Stimulated activated naive CD4-positive, alpha-beta T cell (primary cell): ENCODE results near the gene IL1F10.
"Not testable (repeated sequence)": the region's sequence is repeated elsewhere in the genome, so short reads cannot be mapped to it uniquely, and the experiment has no call there.

Experiments
- DNase-seq, 6 experiments: peaks; one replicate each; lab custom pipeline; 2025; lab: John Stamatoyannopoulos, UW

Gene IL1F10

DNA sequence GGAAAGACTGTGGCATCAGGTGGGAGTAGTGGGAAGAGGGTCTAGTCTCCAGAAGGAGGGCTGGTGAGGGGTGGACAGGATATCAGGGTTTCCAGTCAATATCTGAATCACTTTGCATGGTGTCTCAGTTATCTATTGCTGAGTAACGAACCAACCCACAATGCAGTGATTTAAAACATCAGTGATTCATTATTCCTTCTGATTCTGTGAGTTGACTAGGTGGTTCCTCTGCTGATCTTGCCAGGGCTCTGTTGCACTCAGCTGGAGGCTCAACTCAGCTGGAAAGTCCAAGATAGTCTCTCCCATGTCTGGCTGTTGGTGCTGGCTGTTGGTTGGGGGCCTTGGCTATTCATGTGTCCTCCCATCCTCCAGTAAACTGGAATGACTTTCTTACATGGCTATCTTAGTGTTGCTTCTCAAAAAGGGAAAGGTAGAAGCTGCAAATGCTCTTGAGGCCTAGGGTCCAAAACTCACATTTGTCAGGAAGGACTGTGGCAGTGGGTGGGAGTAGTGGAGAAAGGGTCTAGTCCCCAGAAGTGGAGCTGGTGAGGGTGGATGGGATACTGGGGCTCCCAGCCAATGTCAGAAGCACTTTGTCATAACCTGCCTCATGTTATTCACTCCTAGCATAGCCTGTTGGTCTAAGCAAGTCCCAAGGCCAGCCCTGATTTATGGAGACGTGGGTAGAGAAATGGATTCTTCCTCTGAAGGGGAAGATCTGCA, 13.9 kb downstream of the IL1F10 start:
- no peak for DNase-seq

DNA sequence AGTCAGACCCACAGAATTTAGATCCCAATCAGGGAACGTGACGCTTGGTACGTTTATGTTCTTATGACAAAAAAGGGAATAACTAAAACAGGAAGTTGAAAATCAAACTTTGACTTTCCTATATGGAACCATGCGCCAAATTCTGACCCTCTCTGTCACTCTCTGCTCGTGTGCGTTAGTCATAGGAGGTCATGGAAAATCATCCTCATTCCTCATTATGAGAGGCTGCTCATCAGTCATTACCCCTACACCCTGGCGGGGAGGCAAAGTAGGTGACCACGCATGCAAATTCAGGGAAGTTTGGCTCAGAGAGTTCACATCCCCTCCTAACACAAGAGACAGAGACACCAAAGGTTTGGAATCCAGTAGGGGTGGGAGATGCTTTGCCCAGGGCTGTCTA, 15.5 kb downstream of the IL1F10 start:
- no peak for DNase-seq

DNA sequence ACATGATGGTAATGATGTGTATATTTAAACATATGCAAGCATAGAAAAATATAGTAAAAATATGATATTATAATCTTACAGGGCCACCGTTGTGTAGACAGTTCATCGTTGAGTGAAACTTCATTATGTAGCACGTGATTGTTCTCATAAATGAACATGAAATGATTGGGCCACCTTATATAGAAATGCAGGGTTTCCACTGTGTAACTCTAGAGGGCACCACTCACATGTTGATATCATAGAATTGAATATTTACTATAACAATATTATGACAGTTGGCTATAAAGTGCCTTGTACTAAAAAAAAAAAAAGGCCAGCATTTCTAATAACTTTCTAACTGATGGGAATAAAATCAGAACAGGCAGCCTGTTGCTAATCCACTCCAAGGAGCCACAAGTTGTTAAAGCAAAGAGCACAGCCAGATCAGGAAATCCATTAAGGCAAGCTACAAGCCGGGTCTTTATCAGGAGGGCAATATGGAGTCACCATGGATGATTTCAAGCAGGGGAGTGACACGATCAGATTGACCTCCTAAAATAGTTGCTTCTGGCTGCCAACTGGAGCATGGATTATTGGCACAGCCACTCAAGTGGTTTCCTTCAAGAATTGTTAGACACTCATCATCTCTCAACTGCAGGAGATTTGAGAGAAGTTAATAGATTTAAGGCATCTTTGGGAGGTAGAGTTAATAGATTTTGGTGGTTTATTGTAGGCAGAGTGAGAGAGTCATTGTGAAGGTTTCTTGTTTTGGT, 16.7 kb downstream of the IL1F10 start:
- peak in 1 of 6 experiments; percentile 6 for DNase-seq

DNA sequence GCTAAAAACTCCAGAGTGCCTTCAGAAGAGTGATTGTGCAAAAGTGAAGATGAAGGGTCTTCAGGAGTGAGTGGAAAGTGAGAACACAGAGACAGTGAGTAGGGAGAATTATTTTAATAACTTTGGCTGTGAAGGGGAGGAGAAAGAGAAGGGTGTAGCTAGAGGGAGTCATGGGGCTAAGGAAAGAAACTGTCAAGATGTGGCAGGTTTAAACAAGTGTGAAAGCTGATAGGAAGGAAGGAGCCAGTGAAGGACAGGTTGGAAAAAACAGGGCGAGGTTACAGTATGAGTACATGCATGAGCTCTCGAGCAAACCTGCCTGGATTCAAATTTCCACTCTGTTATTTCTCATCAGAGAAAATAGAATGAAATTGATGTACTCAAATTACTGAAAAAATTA, 17.8 kb downstream of the IL1F10 start:
- DNase-seq = no peak

DNA sequence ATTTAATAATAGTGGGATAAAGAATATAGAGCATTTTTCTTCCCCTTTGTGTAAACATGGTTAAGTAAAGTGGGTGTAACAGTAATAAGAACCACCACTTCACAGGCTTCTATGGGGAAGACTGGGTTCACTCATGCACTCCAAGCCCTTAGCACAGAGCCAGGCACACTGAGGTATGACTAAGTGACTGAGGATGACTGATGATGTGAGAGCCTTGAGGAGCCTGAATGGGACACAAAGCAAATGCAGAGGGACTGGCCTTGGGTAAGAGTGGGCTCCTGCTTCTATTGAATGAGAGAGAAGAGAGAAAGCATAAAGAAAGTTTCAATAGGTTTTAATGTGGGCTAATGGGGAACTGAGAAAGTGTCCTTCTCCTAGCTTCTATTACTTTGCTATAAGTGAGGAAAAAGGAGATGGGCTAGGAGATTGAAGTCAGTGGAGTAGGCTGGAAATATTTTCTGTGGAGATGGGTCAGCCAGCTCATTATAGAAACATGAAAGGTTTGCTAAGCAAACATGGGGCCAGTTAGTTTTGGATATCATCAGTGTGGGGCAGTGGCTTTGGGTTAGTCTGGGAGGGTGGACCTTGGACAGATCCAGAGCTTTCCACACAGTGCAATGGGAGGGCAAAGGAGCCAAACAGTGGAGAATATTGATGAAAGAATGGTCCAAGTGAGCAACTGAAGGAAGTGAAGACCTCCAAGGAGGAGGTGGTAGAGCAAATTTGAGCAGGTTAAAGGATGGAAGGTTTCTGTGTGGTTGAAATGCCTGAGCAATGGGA, 20.6 kb downstream of the IL1F10 start:
- DNase-seq = no peak

DNA sequence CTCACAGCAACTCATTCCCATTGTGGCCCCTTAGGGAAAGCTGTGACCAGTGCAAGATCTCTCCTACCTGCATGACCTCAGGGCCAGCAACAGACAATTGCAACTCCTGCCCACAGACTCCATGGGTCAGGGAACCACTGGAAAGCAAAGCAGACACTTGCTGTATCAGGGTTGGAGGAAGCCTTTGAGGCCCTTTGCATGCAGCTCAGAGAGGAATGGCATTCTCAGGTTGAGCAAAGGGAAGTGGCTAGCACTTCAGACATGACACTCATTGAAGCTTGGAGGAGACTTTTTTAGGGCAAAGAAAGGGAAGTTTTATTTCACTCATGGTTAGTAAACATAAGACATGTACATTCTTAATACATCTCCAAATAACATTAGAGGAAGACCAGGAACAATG, 22.1 kb downstream of the IL1F10 start:
- DNase-seq = no peak

DNA sequence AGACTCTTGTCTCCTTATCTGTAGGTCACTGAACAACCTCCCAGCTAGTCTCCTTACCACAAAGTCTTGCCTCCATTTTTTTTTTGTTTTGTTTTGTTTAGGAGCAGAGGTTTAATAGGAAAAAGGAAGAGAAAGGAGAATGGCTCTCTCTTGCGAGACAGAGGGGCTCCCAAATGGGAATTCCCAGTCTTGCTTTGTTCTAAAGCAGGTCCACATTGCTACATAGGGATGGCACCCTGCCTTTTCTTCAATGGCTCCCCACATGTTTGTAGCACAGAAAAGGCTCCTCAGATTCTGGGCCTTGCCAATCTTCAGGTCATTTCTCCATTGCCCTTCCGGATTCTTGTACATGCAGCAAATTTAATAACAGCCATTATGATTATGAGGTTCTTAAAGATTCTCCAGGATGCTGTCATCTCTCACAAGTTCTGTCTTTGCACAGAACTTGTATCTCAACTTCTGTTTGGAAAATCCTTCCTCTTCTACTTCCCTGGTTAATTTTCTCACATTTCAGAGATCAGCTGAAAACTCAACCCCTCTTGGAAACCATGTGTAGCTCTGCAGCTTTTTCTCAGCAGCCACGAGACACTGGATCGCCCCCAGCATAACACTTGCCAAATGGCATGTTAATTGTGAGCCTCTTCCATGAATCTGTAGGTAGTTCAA, 23.6 kb downstream of the IL1F10 start:
- DNase-seq = no peak

DNA sequence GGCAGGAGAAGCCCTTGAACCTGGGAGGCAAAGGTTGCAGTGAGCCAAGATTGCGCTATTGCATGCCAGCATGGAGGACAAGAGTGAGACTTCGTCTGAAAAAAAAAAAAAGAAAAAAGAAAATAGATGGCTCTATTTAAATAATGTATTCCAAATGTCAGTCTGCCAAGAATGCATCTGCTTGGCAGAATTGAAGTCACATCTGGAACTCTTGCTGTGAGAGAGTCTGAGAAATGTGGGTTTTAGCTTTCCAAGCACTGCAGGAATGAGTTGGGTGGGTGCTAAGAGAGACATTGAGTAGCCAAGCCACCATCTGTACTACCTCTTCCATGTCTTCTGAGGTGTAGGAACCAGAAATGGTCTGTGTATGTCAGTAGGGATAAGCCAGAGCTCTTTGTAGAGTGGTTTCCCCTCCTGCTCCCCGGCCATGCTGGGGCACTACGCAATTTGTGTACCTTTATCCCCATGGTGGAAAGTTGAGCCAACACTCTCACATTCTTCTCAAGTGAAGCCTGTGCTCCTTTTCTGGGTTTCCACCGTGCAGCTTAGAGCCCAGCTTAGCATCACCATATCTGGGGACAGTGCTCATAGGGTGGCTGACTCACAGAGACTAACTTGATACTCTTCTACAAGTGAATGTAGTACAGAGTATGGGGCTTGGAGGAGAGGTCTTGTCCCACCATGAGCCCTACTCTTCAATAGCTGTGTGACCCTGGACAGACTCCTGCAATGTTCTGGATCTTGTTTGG, 25.3 kb downstream of the IL1F10 start:
- DNase-seq = no peak

DNA sequence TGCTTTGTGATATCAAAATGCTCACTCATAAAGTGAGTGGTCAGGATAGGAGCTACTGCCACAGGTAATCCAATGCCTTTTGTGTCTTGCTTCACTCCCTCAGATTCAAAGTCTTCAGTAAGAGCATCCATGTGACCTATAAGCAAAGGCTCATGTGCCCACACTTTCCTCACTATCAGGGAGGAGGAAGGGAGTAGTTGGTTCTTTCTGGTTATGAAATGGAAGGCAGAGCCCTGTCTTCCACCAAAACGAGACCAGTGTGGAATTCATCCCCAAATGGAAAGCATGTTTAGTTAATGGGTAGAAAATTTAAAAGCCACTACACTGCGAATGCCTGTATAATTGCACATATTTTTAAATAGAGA, 25.8 kb downstream of the IL1F10 start:
- no peak for DNase-seq

DNA sequence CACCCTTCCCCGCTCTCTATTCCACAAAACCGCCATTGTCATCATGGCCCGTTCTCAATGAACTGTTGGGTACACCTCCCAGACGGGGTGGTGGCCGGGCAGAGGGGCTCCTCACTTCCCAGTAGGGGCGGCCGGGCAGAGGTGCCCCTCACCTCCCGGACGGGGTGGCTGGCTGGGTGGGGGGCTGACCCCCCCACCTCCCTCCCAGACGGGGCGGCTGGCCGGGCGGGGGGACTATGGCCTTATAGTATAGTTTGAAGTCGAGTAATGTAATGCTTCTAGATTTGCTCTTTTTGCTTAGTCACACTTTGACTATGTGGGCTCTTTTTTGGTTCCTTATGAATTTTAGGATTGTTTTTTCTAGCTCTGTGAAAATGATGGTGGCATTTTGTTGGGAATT, 28.5 kb downstream of the IL1F10 start:
- not testable (repeated sequence) for DNase-seq

DNA sequence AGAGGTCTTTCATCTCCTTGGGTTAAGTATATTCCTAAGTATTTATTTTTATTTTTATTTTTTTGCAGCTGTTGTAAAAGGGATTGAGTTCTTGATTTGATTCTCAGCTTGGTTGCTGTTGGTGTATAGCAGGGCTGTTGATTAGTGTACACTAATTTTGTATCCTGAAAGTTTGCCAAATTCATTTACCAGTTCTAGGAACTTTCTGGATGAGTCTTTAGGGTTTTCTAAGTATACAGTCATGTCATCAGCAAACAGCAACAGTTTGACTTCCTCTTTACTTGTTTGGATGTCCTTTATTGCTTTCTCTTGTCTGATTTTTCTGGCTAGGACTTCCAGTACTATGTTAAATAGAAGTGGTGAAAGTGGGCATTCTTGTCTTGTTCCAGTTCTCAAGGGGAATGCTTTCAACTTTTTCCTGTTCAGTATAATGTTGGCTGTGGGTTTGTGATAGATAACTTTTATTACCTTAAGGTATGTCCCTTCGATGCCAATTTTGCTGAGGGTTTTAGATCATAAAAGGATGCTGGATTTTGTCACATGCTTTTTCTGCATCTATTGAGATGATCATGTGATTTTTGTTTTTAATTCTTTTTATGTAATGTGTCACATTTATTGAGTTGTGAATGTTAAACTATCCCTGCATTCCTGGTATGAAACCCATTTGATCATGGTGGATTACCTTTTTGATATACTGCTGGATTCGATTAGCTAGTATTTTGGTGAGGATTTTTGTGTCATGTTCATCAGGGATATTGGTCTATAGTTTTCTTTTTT, 29.3 kb downstream of the IL1F10 start:
- not testable (repeated sequence) for DNase-seq

DNA sequence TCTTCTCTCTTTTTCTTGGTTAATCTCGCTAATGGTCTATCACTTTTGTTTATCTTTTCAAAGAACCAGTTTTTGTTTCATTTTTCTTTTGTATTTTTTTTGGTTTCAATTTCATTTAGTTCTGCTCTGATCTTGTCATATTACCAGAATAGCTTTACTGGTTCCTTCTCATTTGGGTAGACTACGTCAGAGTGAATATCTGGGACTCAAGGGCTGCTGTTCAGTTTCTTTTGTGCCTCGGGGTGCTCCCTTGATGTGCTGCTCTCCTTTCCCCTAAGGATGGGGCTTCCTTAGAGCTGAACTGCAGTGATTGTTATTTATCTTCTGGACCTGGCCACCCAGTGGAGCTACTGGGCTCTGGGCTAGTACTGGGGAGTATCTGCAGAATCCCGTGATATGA, 30.3 kb downstream of the IL1F10 start:
- peak in 3 of 6 experiments; percentile 11 to 18 (median 11) for DNase-seq

DNA sequence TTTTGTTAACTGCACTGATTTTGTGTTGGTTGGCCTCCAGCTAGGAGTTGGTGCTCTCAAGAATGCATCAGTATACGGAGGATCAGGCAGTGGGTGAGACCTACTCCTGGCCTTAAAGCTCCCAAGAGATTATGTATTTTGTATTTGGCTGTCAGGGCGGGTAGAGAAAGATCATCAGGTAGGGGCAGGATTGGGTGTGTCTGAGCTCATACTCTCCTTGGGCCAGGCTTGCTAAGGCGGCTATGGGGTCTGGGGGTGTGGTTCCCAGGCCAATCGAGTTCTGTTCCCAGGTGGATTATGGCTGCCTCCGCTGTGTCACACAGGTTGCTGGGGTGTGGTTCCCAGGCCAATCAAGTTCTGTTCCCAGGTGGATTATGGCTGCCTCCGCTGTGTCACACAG, 30.8 kb downstream of the IL1F10 start:
- no peak for DNase-seq

DNA sequence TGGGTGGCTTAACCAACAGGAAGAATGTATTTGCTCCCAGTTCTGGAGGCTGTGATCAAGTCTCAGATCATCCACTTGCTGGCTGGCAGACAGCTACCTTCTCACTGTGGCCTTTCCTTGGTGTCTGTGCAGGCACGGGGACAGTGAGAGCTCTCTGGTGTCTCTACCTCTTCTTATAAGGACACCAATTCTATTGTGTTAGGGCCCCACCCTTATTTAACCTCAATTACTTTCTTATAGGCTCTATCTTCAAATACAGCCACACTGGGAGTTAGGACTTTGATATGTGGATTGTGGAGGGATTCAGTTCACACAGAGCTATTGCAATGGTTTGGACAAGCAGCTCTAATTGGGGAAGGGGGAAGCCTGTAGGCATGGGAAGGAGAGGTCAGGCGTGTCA, 34.4 kb downstream of the IL1F10 start:
- DNase-seq = no peak

DNA sequence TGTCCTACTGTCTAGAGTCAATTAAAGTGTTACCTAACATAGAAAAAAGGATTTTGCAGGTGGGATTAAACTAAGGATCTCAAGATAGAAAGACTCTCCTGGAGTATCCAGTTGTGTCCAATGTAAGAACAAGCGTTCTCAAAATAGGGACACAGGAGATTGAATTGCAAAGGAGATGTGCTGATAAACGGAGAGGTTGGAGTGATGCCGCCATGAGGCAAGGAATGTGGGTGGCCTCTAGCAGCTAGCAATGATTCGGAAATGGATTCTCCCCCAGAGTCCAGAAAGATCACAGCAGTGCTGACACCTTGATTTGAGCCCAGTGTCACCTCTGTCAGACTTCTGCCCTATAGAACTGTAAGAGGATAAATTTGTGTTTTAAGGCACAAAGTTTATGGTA, 35.5 kb downstream of the IL1F10 start:
- DNase-seq = no peak

DNA sequence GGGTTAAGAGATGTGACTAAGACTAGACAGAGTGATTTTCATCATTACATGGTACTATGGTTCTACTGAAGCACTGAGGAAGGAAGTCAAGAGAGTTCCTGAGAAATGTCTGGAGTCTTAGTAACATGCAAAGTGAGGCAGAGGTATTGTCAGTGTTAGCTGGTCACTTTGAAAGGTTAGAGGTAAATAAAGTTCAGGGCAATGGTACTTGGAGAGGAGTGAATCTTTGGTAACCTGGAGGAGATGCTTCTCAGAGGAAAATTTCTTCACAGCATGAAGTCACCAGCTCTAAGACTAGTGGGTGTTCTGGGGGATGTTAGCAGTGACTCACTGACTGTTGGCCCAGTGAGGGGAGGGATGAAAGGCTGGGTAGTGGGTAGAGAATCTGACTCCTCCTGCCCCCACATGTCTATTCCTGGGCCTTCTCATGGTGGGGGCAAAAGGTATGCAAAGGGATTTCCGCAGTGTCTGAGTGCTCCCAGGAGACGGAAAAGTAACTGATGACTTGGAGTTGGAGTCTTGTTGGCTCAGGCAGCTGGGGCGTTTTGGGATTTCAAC, 36.4 kb downstream of the IL1F10 start:
- DNase-seq = no peak

DNA sequence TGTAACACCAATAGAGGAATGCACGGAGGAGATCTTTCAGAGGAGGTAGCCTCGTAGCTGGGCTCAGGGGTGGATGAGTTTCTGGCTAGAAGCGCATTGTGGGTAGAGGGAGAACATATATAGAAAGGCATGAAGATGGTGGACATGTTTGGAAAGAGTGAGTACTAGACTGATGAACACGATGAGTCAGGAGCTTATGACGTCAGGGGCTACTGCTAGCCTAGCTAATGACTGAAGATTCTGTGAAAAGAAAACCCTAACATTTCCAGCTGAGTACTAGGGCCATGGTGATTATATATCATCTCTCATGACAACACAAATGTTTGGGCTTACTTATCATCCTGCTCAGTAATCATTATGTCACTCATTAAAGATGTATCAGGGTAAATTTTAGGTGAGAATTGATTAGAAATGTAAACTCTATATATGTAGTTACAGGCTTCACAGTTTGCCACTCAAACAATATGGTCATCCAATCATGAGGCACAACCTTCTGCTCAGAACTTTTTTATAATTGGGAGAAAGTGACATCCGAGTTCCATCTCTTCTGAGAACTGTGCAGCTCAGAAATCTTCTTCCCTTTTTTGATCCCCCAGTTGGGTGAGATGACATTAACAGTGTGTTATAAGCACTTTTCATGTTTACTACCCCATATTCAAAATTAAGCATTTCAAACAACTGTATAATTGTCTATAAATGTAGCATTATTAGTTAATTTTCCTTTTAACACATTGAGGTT, 37.4 kb downstream of the IL1F10 start:
- DNase-seq = no peak

DNA sequence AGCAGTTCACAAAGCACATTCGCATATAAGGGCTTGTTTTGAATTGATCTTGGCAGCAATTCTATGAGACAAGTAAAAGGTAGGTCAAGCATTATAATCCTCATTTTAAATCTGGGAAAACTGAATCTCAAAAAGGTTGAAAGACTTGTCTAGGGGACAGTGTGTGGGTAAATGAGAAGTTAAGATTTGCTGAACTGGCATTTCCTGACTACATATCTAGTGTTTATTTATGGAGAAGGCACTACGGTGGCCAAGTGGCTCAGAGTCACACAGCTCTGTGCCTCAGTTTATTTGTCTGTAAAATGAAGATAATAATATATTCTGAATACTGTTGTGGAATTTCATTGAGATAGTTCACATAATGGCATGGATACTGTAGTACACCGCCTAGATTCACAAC, 43.4 kb downstream of the IL1F10 start:
- DNase-seq = no peak

DNA sequence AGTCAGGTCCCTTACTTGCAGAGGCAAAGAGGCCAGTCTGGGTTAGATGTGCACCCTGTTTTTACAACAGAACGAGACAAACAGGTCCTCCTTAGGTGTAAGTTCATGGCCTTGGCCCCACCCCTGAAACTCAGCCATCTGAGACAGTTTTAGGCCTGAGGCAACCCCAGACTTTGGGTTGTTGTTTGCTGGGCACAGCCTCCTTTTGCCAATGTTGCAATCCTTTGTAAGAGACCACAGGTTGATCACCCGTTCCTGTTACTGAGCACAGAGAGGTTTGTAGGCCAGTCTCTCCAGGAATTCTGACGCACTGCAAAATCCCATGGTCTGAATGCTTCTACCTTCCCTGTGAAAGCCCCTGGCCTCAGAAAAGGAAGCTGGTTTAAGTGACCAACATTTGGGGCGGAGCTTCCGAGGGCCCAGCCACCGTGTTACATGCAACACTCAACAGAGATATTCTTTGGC, 44.1 kb downstream of the IL1F10 start:
- no peak for DNase-seq

DNA sequence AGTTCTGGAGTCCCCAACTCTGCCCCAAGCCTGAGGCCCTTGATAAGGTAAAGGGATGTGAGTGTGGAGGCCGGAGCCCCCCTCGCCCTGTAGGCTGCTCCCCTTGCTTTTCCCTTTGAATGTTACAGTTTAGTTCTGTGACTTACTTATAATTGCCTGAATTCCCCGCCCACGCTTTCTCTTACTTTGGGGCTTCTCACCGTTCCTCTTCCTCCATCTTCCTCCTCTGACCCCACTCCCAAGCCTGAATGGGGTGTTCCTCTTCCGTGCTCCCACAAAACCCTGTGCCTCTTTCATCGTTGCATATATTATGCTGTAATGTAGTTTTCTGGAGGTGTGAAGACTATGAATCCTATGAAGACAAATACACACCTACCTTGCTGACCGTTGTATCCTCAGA, 44.7 kb downstream of the IL1F10 start:
- DNase-seq = no peak
